HepG2 (cell line): ENCODE data around the gene FAM83F. TPM values are rescaled to one million over a fixed set of nuclear protein-coding genes. Genes with fewer than 3 reads are reported as not detected.

Experiments used
- ATF5 ChIP-seq: sonication (generic); formaldehyde crosslinking; IDR thresholded peaks from 2 replicates; pipeline ENCODE4 v1.4.0; 2020; ENCODE audit warnings: mild to moderate bottlenecking, low read depth, missing genetic modification reagents
- DNMT1 ChIP-seq: sonication (generic); formaldehyde crosslinking; IDR thresholded peaks from 2 replicates; pipeline ENCODE4 v1.5.1; 2020; ENCODE audit warnings: mild to moderate bottlenecking, missing genetic modification reagents
- ETV5 ChIP-seq: IDR thresholded peaks from 2 replicates; pipeline ENCODE4 v1.6.1; 2018; ENCODE audit warnings: missing biosample characterization, missing genetic modification reagents, inconsistent platforms, borderline replicate concordance
- HMGA1 ChIP-seq: sonication (generic); formaldehyde crosslinking; conservative IDR thresholded peaks from 2 replicates; pipeline ENCODE4 v1.4.0; 2020; ENCODE audit warnings: missing genetic modification reagents
- KDM4B ChIP-seq: sonication (generic); formaldehyde crosslinking; IDR thresholded peaks from 2 replicates; pipeline ENCODE4 v1.4.0; 2020; ENCODE audit warnings: missing genetic modification reagents
- MAZ ChIP-seq, 2 experiments: sonication (generic) in 1 of 2; formaldehyde crosslinking in 1 of 2; IDR thresholded peaks; 2 replicates each; pipeline versions ENCODE4 v1.5.0 to v1.6.1; 2012 to 2020; ENCODE audit warnings: low read depth in 2 of 2, mild to moderate bottlenecking in 2 of 2, borderline replicate concordance in 1 of 2, improper control_type of control experiment in 1 of 2, low read length in 1 of 2, missing genetic modification reagents in 1 of 2, moderate library complexity in 1 of 2
- NR2C2 ChIP-seq: sonication (generic); formaldehyde crosslinking; IDR thresholded peaks from 2 replicates; pipeline ENCODE4 v1.4.0; 2020; ENCODE audit warnings: missing genetic modification reagents, mild to moderate bottlenecking, moderate library complexity, borderline replicate concordance
- POLR2G ChIP-seq: fragments of 200-400 bp; formaldehyde crosslinking; IDR thresholded peaks from 2 replicates; pipeline ENCODE4 v1.6.1; 2018; ENCODE audit warnings: mild to moderate bottlenecking, low read depth, low read length, moderate library complexity
- PRDM4 ChIP-seq: sonication (generic); formaldehyde crosslinking; IDR thresholded peaks from 2 replicates; pipeline ENCODE4 v1.9.0; 2021; ENCODE audit warnings: missing genetic modification reagents, borderline replicate concordance
- PREB ChIP-seq: sonication (generic); formaldehyde crosslinking; IDR thresholded peaks from 2 replicates; pipeline ENCODE4 v1.4.0; 2020; ENCODE audit warnings: missing genetic modification reagents
- SMAD9 ChIP-seq: sonication (generic); formaldehyde crosslinking; IDR thresholded peaks from 2 replicates; pipeline ENCODE4 v1.5.1; 2020; ENCODE audit warnings: mild to moderate bottlenecking, missing genetic modification reagents
- SPEN ChIP-seq: sonication (generic); formaldehyde crosslinking; IDR thresholded peaks from 2 replicates; pipeline ENCODE4 v1.5.1; 2020; ENCODE audit warnings: low read depth, mild to moderate bottlenecking, missing genetic modification reagents
- ZC3H4 ChIP-seq: sonication (generic); formaldehyde crosslinking; IDR thresholded peaks from 2 replicates; pipeline ENCODE4 v1.4.0; 2020; ENCODE audit warnings: missing genetic modification reagents, borderline replicate concordance
- ZNF225 ChIP-seq: sonication (generic); formaldehyde crosslinking; IDR thresholded peaks from 2 replicates; pipeline ENCODE4 v1.4.0; 2020; ENCODE audit warnings: mild to moderate bottlenecking, missing genetic modification reagents
- ZNF235 ChIP-seq: sonication (generic); formaldehyde crosslinking; IDR thresholded peaks from 2 replicates; pipeline ENCODE4 v1.8.1; 2023; ENCODE audit warnings: mild to moderate bottlenecking, missing genetic modification reagents, borderline replicate concordance
- ZNF34 ChIP-seq: sonication (generic); formaldehyde crosslinking; IDR thresholded peaks from 2 replicates; pipeline ENCODE4 v1.4.0; 2020; ENCODE audit warnings: mild to moderate bottlenecking, missing genetic modification reagents, borderline replicate concordance
- ZNF609 ChIP-seq: sonication (generic); formaldehyde crosslinking; IDR thresholded peaks from 2 replicates; pipeline ENCODE4 v1.4.0; 2020; ENCODE audit warnings: mild to moderate bottlenecking, missing genetic modification reagents, borderline replicate concordance
- ZNF781 ChIP-seq: sonication (generic); formaldehyde crosslinking; IDR thresholded peaks from 2 replicates; pipeline ENCODE4 v1.5.1; 2020; ENCODE audit warnings: borderline replicate concordance, mild to moderate bottlenecking, missing genetic modification reagents; ENCODE audit errors: not compliant biosample characterization
- polyA plus RNA-seq, 8 experiments: library from polyadenylated mRNA; depleted of rRNA in 3 of 8; stranded (reverse) in 7 of 8; unstranded in 1 of 8; fragments of >200 nt; fragmentation: Illumina TruSeq in 4 of 8; extraction: Trizol in 4 of 8; gene quantifications; 2 replicates each; pipeline versions ENCODE4 v1.2.1 to v1.2.3, GENCODE V29; 2011 to 2016; ENCODE audit warnings: low read depth in 4 of 8, missing spikeins in 1 of 8, mixed read lengths in 1 of 8; ENCODE audit not compliant: insufficient read depth in 1 of 8
- total RNA-seq, 5 experiments: library from RNA; depleted of rRNA; stranded (reverse); fragments of >200 nt; fragmentation: Illumina TruSeq; extraction: Trizol; gene quantifications; 2 replicates each; pipeline ENCODE4 v1.2.3, GENCODE V29; 2016; ENCODE audit warnings: low read depth in 1 of 5

The FAM83F gene
- total and polyA plus RNA-seq, 2 of the 13 experiments (the other 11 are each of a cell fraction or from before 2014, with no cell fraction given) = not detected

GRCh38 chr22:40044870-40045834, 50.4 kb downstream of the FAM83F start (continued):
- TF ChIP-seq ZNF609 (CRISPR knock-in tag) (no peak), ETV5 (peak; percentile 57), ZNF34 (CRISPR knock-in tag) (no peak), SMAD9 (CRISPR knock-in tag) (no peak), KDM4B (CRISPR knock-in tag) (no peak), NR2C2 (peak; percentile 75), PRDM4 (no peak), MAZ (IDR thresholded peaks at IDR 0.05; ENCODE audit: borderline replicate concordance, low read depth, low read length) (no peak), MAZ (CRISPR knock-in tag; IDR thresholded peaks at IDR 0.05; ENCODE audit: low read depth) (peak; percentile 68), ZNF781 (no peak), DNMT1 (CRISPR knock-in tag) (0 out of 2 replicates have a peak, but pooled peaks have one; percentile 81), ATF5 (no peak), PREB (CRISPR knock-in tag) (no peak), POLR2G (peak; percentile 50; the same call in 1 of the 2 replicates), ZC3H4 (no peak), ZNF225 (CRISPR knock-in tag) (no peak), HMGA1 (CRISPR knock-in tag) (no peak), SPEN (CRISPR knock-in tag) (peak; percentile 71; the same call in 1 of the 2 replicates), ZNF235 (CRISPR knock-in tag) (no peak)
